SK-MEL-5 (cell line): ENCODE results near the gene AASDH. TPM values are rescaled to one million over a fixed set of nuclear protein-coding genes. Genes with fewer than 3 reads are reported as not detected.
A peak's percentile ranks its signal among the peaks of the same experiment; 100 is the strongest.

Experiments used
- DNase-seq: peaks from one replicate; pipeline ENCODE4 v3.0.0-alpha.2; 2016; ENCODE audit warnings: low read depth, low spot score
- in situ Hi-C: cut with HindIII; loops from 2 replicates; pipeline ENCODE4 v1.10.0; 2016; ENCODE audit warnings: low sequenced_read_pairs, high pct_unique_total_duplicates, low pct_unique_long_range_greater_than_20kb
- total RNA-seq: library from RNA; depleted of rRNA; stranded (reverse); fragments of >200 nt; shearing (Covaris generic); gene quantifications from 2 replicates; pipeline ENCODE4 v1.2.3, GENCODE V29; 2014

Gene AASDH
- total RNA-seq, 1 experiment from 2014 or later: 15.7 TPM

GRCh38 chr4:56342746-56343145 lies 44.5 kb downstream of the AASDH start:
- in situ Hi-C loops: no loop called here
- DNase-seq: no peak

- peak; percentile 87 for DNase-seq
- in situ Hi-C loops: no loop called here
Measured at GRCh38 chr4:56330691-56331090, 56.6 kb downstream of the AASDH start.

GRCh38 chr4:56326363-56326762 lies 60.9 kb downstream of the AASDH start:
- peak; percentile 96 for DNase-seq
- in situ Hi-C loops: no loop called here

- in situ Hi-C loops: no loop called here
- DNase-seq: no peak
Measured at GRCh38 chr4:56324011-56324610, 63.2 kb downstream of the AASDH start.

GRCh38 chr4:56323327-56323726 lies 64.0 kb downstream of the AASDH start:
- in situ Hi-C loops: no loop called here
- DNase-seq: no peak

- no peak for DNase-seq
- in situ Hi-C loops: no loop called here
Measured at GRCh38 chr4:56321251-56321650, 66.0 kb downstream of the AASDH start.

- DNase-seq: no peak
- in situ Hi-C loops: no loop called here
Measured at GRCh38 chr4:56320293-56320692, 67.0 kb downstream of the AASDH start.

GRCh38 chr4:56318555-56318954 lies 68.7 kb downstream of the AASDH start:
- DNase-seq: no peak
- in situ Hi-C loops: no loop called here

- no peak for DNase-seq
- in situ Hi-C loops: no loop called here
Measured at GRCh38 chr4:56317749-56318148, 69.5 kb downstream of the AASDH start.

- DNase-seq: no peak
- in situ Hi-C loops: no loop called here
Measured at GRCh38 chr4:56316011-56316650, 71.2 kb downstream of the AASDH start.

GRCh38 chr4:56315543-56315942 lies 71.7 kb downstream of the AASDH start:
- no peak for DNase-seq
- in situ Hi-C loops: no loop called here

GRCh38 chr4:56315041-56315440 lies 72.2 kb downstream of the AASDH start:
- in situ Hi-C loops: no loop called here
- no peak for DNase-seq

- in situ Hi-C loops: no loop called here
Measured at GRCh38 chr4:56314207-56314915, 72.9 kb downstream of the AASDH start.

GRCh38 chr4:56313132-56313531 lies 74.2 kb downstream of the AASDH start:
- in situ Hi-C loops: no loop called here
- DNase-seq: no peak

More at GRCh38 chr4:56314207-56314915, 72.9 kb downstream of the AASDH start:
- DNase-seq: no peak

- in situ Hi-C loops: no loop called here
- no peak for DNase-seq
Measured at GRCh38 chr4:56311299-56311975, 75.9 kb downstream of the AASDH start.

GRCh38 chr4:56310401-56311125 lies 76.7 kb downstream of the AASDH start:
- in situ Hi-C loops: no loop called here
- no peak for DNase-seq

GRCh38 chr4:56308384-56308783 lies 78.9 kb downstream of the AASDH start:
- in situ Hi-C loops: no loop called here
- DNase-seq: no peak

- in situ Hi-C loops: no loop called here
- DNase-seq: no peak
Measured at GRCh38 chr4:56307423-56307822, 79.9 kb downstream of the AASDH start.
